ENCODE results near the gene AGAP3. TPM values are rescaled to one million over a fixed set of nuclear protein-coding genes. Genes with fewer than 3 reads are reported as not detected.

AGAP3 gene
- total and polyA plus RNA-seq, 7 experiments from 2014 or later = 6.0 to 70.6 (median 36.4) TPM

DNA sequence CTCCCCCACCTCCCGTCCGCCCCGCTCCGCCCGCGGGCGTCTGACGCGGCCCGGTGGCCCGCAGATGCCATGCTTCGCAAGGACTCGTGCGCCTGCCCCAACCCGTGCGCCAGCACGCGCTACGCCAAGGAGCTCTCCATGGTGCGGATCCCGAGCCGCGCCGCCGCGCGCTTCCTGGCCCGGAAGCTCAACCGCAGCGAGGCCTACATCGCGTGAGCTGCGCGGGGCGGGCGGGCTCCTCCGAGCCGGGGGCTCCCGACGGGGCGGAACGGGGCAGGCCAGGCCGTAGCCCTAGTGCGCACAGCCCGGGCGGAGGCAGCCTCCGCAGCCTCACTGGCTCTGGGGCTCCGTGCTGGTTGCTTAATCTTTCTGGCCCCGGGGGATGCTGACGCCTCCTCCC, 35.2 kb upstream of the AGAP3 start:
- CTCF ChIA-PET = no interaction called here

GRCh38 chr7:151053096-151053495, 33.2 kb upstream of the AGAP3 start:
- no peak overlapping the region for H3K27ac ChIP-seq (ENCODE audit: low read depth, low read length)
- intact Hi-C loops (cut with micrococcal nuclease) = no loop called here
- peaks cover 0 to 10% (median 0%) of the 10 kb centered on the region in 5 donors for H3K27me3 Mint-ChIP-seq
- H3K9me3 ChIP-seq (ENCODE audit: control insufficient read depth in 2 of 3, low read length in 3 of 3) = no peaks in the 10 kb centered on the region
- H3K4me3 ChIP-seq (ENCODE audit: low read length) = no peak overlapping the region
- ATAC-seq (no peak), DNase-seq (no peak)
- ChIA-PET CTCF (interaction anchor here (0.6 kb wide), 1 partner anchor 42 kb away, joined by 3 read pairs; no protein-coding TSS in a partner anchor), POLR2A (no interaction called here)
- no peaks in the 10 kb centered on the region for H3K27me3 ChIP-seq (ENCODE audit: control insufficient read depth in 2 of 2, insufficient read depth in 2 of 2, low read length in 2 of 2)
- peaks cover 6 to 14% of the 10 kb centered on the region in 2 donors for H3K4me1 ChIP-seq (ENCODE audit: control insufficient read depth in 2 of 2, insufficient read depth in 2 of 2, low read length in 2 of 2)
- no peak overlapping the region for H3K27ac Mint-ChIP-seq
- H3K4me1 Mint-ChIP-seq = peaks cover 16 to 27% (median 26%) of the 10 kb centered on the region in 7 donors
- H3K36me3 ChIP-seq (ENCODE audit: control insufficient read depth in 2 of 3, insufficient read depth in 3 of 3, low read length in 3 of 3) = no peaks in the 10 kb centered on the region
- H3K4me3 Mint-ChIP-seq = no peak overlapping the region
- H3K9me3 Mint-ChIP-seq = peaks cover 0 to 1% (median 0%) of the 10 kb centered on the region in 11 donors
- H3K36me3 Mint-ChIP-seq = peaks cover 0 to 5% (median 4%) of the 10 kb centered on the region in 5 donors

More for the DNA sequence above, 35.2 kb upstream of the AGAP3 start:
- peak; percentile 55 to 75 (median 69) for DNase-seq
- Histone ChIP-seq H3K27ac (ENCODE audit: low read depth, low read length) (no peak overlapping the region), H3K9me3 (ENCODE audit: control insufficient read depth in 2 of 3, low read length in 3 of 3) (no peaks in the 10 kb centered on the region), H3K27me3 (ENCODE audit: control insufficient read depth in 2 of 2, insufficient read depth in 2 of 2, low read length in 2 of 2) (no peaks in the 10 kb centered on the region), H3K4me1 (ENCODE audit: control insufficient read depth in 2 of 2, insufficient read depth in 2 of 2, low read length in 2 of 2) (peaks cover 0 to 6% of the 10 kb centered on the region in 2 donors), H3K36me3 (ENCODE audit: control insufficient read depth in 2 of 3, insufficient read depth in 3 of 3, low read length in 3 of 3) (no peaks in the 10 kb centered on the region), H3K4me3 (ENCODE audit: low read length) (no peak overlapping the region)
- ATAC-seq = peak; percentile 88
- Mint-ChIP-seq H3K4me1 (peaks cover 6 to 19% (median 14%) of the 10 kb centered on the region in 7 donors), H3K9me3 (peaks cover 0 to 1% (median 0%) of the 10 kb centered on the region in 11 donors), H3K4me3 (no peak overlapping the region), H3K36me3 (peaks cover 0 to 5% (median 4%) of the 10 kb centered on the region in 5 donors), H3K27ac (no peak overlapping the region), H3K27me3 (peaks cover 0 to 10% (median 0%) of the 10 kb centered on the region in 5 donors)
- POLR2A ChIA-PET = interaction anchor here (0.8 to 1.6 kb wide), 4 partner anchors 23 to 37 kb away, joined by 3 to 4 read pairs (median 3); partner anchors contain the start of gene ABCB8
- intact Hi-C loops (cut with micrococcal nuclease) = loop anchor here in 1 of 2 donors (1.0 kb wide), 3 partner anchors 8 to 65 kb away; partner anchors contain the start of genes ABCB8 and SLC4A2

DNA sequence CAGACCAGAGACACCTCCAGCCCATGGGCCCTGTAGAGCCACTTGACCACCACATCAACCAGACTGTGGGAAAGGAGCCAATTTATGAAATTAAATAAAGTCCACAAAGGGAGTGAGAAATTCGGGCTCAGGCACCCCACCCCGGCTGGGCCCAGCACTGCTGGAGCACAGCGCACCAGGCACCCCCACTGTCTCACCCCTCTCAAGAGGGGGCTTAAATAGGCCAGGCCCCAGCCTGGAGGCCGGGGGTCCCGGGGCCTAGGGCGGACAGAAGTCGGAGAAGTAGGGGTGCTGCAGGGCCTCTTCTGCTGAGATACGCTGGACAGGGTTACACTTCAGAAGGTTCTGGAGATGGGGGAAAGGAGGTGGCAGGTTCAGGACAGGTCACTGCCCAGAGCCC, 32.5 kb upstream of the AGAP3 start:
- no peak overlapping the region for H3K4me3 ChIP-seq (ENCODE audit: low read length)
- peaks cover 0 to 1% (median 0%) of the 10 kb centered on the region in 11 donors for H3K9me3 Mint-ChIP-seq
- ATAC-seq (no peak), DNase-seq (no peak)
- no peak overlapping the region for H3K4me3 Mint-ChIP-seq
- H3K27me3 Mint-ChIP-seq = peaks cover 0 to 10% (median 0%) of the 10 kb centered on the region in 5 donors
- ChIA-PET CTCF (no interaction called here), POLR2A (no interaction called here)
- peaks cover 0 to 5% (median 4%) of the 10 kb centered on the region in 5 donors for H3K36me3 Mint-ChIP-seq
- H3K9me3 ChIP-seq (ENCODE audit: control insufficient read depth in 2 of 3, low read length in 3 of 3) = no peaks in the 10 kb centered on the region
- H3K4me1 Mint-ChIP-seq = peaks cover 21 to 31% (median 27%) of the 10 kb centered on the region in 7 donors
- no peak overlapping the region for H3K27ac Mint-ChIP-seq
- H3K27me3 ChIP-seq (ENCODE audit: control insufficient read depth in 2 of 2, insufficient read depth in 2 of 2, low read length in 2 of 2) = no peaks in the 10 kb centered on the region
- H3K27ac ChIP-seq (ENCODE audit: low read depth, low read length) = no peak overlapping the region
- intact Hi-C loops (cut with micrococcal nuclease) = no loop called here
- no peaks in the 10 kb centered on the region for H3K36me3 ChIP-seq (ENCODE audit: control insufficient read depth in 2 of 3, insufficient read depth in 3 of 3, low read length in 3 of 3)
- peaks cover 12 to 19% of the 10 kb centered on the region in 2 donors for H3K4me1 ChIP-seq (ENCODE audit: control insufficient read depth in 2 of 2, insufficient read depth in 2 of 2, low read length in 2 of 2)

GRCh38 chr7:151056283-151056665, 30.0 kb upstream of the AGAP3 start:
- peak overlapping the region; percentile 38 to 99 (median 93) for H3K4me3 Mint-ChIP-seq
- Histone ChIP-seq H3K27me3 (ENCODE audit: control insufficient read depth in 2 of 2, insufficient read depth in 2 of 2, low read length in 2 of 2) (no peaks in the 10 kb centered on the region), H3K4me3 (ENCODE audit: low read length) (no peak overlapping the region), H3K4me1 (ENCODE audit: control insufficient read depth in 2 of 2, insufficient read depth in 2 of 2, low read length in 2 of 2) (peaks cover 25 to 32% of the 10 kb centered on the region in 2 donors), H3K27ac (ENCODE audit: low read depth, low read length) (no peak overlapping the region), H3K9me3 (ENCODE audit: control insufficient read depth in 2 of 3, low read length in 3 of 3) (no peaks in the 10 kb centered on the region), H3K36me3 (ENCODE audit: control insufficient read depth in 2 of 3, insufficient read depth in 3 of 3, low read length in 3 of 3) (no peaks in the 10 kb centered on the region)
- intact Hi-C loops (cut with micrococcal nuclease) = loop anchor here (5.0 kb wide), 4 partner anchors 36 to 576 kb away; no protein-coding TSS in a partner anchor
- no peak overlapping the region for H3K27ac Mint-ChIP-seq
- CTCF ChIA-PET = interaction anchor here (1.1 kb wide), 1 partner anchor 28 kb away, joined by 3 read pairs; the partner anchor contains the start of gene ABCB8
- peaks cover 0 to 4% (median 0%) of the 10 kb centered on the region in 5 donors for H3K27me3 Mint-ChIP-seq
- H3K9me3 Mint-ChIP-seq = peaks cover 0 to 1% (median 0%) of the 10 kb centered on the region in 11 donors
- POLR2A ChIA-PET = interaction anchor here (1.0 to 1.9 kb wide), 2 partner anchors 29 to 37 kb away, joined by 3 to 6 read pairs; no protein-coding TSS in a partner anchor
- peaks cover 24 to 46% (median 38%) of the 10 kb centered on the region in 7 donors for H3K4me1 Mint-ChIP-seq
- ATAC-seq (no peak), DNase-seq (no peak)
- peaks cover 0 to 5% (median 4%) of the 10 kb centered on the region in 5 donors for H3K36me3 Mint-ChIP-seq

DNA sequence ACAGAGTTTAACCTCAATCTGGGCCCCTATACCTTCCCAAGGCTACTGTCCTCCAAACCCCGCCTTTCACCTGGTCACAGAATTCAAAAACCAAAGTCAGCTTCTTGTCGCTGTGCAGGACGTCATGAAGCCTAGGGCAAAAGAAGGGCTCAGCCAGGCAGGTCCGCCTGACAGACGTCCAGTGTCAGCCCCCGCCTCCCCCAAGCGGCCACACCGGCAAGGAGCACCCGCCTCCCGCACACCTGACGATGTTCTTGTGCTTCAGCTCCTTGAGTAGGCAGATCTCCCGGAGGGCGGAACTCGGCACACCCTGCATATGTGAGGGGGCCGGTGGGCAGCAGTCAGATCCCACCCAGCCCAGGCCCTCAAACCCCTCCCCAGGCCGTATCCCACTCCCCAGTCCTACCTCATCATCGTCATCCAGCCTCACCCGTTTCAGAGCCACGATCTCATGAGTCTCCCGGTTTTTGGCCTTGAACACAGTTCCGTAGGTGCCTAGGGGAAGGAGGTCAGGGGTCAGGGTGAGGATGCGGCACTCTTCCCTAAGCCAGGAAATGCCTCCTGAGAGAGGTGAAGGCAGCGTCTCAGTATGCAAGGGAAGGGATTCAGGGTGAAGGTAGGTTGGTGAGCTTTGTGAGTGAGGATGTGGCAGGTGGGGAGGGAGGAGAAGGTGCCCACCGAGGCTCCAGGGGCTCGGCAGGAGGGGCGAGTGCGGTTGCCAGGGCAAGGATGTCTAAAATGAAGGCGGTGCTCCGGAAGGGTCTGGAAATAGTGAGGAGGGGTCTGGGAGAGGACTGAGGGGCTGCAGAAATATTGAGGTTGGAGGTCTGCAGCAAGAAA, 29.4 kb upstream of the AGAP3 start:
- Histone ChIP-seq H3K9me3 (ENCODE audit: control insufficient read depth in 2 of 3, low read length in 3 of 3) (no peaks in the 10 kb centered on the region), H3K4me3 (ENCODE audit: low read length) (peak overlapping the region; percentile 78), H3K27ac (ENCODE audit: low read depth, low read length) (peak overlapping the region; percentile 52), H3K27me3 (ENCODE audit: control insufficient read depth in 2 of 2, insufficient read depth in 2 of 2, low read length in 2 of 2) (no peaks in the 10 kb centered on the region), H3K4me1 (ENCODE audit: control insufficient read depth in 2 of 2, insufficient read depth in 2 of 2, low read length in 2 of 2) (peaks cover 25 to 32% of the 10 kb centered on the region in 2 donors), H3K36me3 (ENCODE audit: control insufficient read depth in 2 of 3, insufficient read depth in 3 of 3, low read length in 3 of 3) (no peaks in the 10 kb centered on the region)
- peak overlapping the region; percentile 91 to 99 (median 94) for H3K4me3 Mint-ChIP-seq
- ChIA-PET CTCF (interaction anchor here (0.6 to 3.5 kb wide), 4 partner anchors 28 to 201 kb away, joined by 3 to 15 read pairs (median 4); partner anchors contain the start of genes ABCB8 and TMUB1), POLR2A (interaction anchor here (0.7 to 2.7 kb wide), 4 partner anchors 26 to 38 kb away, joined by 3 to 10 read pairs (median 5); partner anchors contain the start of gene ABCB8)
- peaks cover 0 to 5% (median 4%) of the 10 kb centered on the region in 5 donors for H3K36me3 Mint-ChIP-seq
- no peak for ATAC-seq
- intact Hi-C loops (cut with micrococcal nuclease) = loop anchor here (5.0 kb wide), 4 partner anchors 35 to 575 kb away; no protein-coding TSS in a partner anchor
- H3K4me1 Mint-ChIP-seq = peaks cover 30 to 49% (median 44%) of the 10 kb centered on the region in 7 donors
- peaks cover 0 to 4% (median 0%) of the 10 kb centered on the region in 5 donors for H3K27me3 Mint-ChIP-seq
- DNase-seq = no peak
- H3K9me3 Mint-ChIP-seq = peaks cover 0 to 1% (median 0%) of the 10 kb centered on the region in 11 donors
- peak overlapping the region in 6 of 9 donors; percentile 38 to 93 (median 88) for H3K27ac Mint-ChIP-seq

DNA sequence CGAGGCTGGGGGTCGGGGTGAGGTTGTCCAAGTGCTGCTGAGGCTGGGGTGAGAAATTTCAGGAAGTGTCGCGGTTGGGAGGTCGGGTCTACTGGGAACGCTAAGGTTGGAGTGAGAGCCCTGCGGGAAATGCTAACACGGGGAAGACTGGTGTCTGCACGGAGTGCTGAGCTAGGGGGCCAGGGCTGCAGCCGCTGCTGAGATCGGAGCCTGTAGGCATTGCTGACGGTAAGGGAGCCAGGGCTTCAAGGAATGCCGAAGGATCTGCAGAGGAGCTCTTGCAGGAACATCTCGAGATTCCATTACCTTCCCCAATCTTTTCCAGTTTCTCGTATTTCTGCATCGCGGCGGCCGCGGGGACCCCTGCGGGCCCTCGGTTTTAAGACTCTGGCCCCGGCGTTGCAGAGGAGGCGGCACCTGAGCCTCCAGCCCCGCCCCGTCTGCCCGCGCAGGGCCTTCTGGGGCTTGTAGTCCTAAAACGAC, 28.7 kb upstream of the AGAP3 start, which contains the start of gene CDK5:
Gene CDK5, minus strand, starts transcription at position 392 of the 483 bp plus-strand sequence. Its CDS starts 49 bp downstream, at position 343.
- Mint-ChIP-seq H3K27ac (peak within 1 kb of the TSS; percentile 86 to 96 (median 93)), H3K36me3 (peaks cover 0 to 4% (median 3%) of the 10 kb centered on the region in 5 donors), H3K4me1 (peaks cover 29 to 48% (median 43%) of the 10 kb centered on the region in 7 donors), H3K27me3 (peaks cover 0 to 2% (median 0%) of the 10 kb centered on the region in 5 donors), H3K9me3 (peaks cover 0 to 1% (median 0%) of the 10 kb centered on the region in 11 donors), H3K4me3 (peak within 1 kb of the TSS; percentile 91 to 99 (median 94))
- ChIA-PET POLR2A (interaction anchor here (0.7 to 2.7 kb wide), 4 partner anchors 25 to 44 kb away, joined by 4 to 10 read pairs (median 6); partner anchors contain the start of gene ABCB8), CTCF (interaction anchor here (1.0 to 3.5 kb wide), 2 partner anchors 27 to 52 kb away, joined by 3 to 15 read pairs; partner anchors contain the start of gene TMUB1)
- no peaks in the 10 kb centered on the region for H3K36me3 ChIP-seq (ENCODE audit: control insufficient read depth in 2 of 3, insufficient read depth in 3 of 3, low read length in 3 of 3)
- ATAC-seq (peak; percentile 0), DNase-seq (no peak)
- H3K9me3 ChIP-seq (ENCODE audit: control insufficient read depth in 2 of 3, low read length in 3 of 3) = no peaks in the 10 kb centered on the region
- H3K4me1 ChIP-seq (ENCODE audit: control insufficient read depth in 2 of 2, insufficient read depth in 2 of 2, low read length in 2 of 2) = peaks cover 25 to 32% of the 10 kb centered on the region in 2 donors
- no peaks in the 10 kb centered on the region for H3K27me3 ChIP-seq (ENCODE audit: control insufficient read depth in 2 of 2, insufficient read depth in 2 of 2, low read length in 2 of 2)
- H3K4me3 ChIP-seq (ENCODE audit: low read length) = peak within 1 kb of the TSS; percentile 78
- intact Hi-C loops (cut with micrococcal nuclease) = loop anchor here (5.0 kb wide), 4 partner anchors 35 to 575 kb away; no protein-coding TSS in a partner anchor
- H3K27ac ChIP-seq (ENCODE audit: low read depth, low read length) = peak within 1 kb of the TSS; percentile 92
